Adipocyte (in vitro differentiated cells): ENCODE results near the gene IL18BP.
A peak's percentile ranks its signal among the peaks of the same experiment; 100 is the strongest.

Experiments used
- DNase-seq: peaks from one replicate; pipeline ENCODE4 v3.0.0-alpha.2; 2015; ENCODE audit warnings: low read depth
- H3K27me3 ChIP-seq: replicated peaks from 2 replicates; pipeline ENCODE4 v1.7.0; 2013; ENCODE audit warnings: mild to moderate bottlenecking, low read length, moderate library complexity; ENCODE audit not compliant: control insufficient read depth, insufficient read depth
- H3K36me3 ChIP-seq: 2 replicates; pipeline ENCODE4 v1.7.0; 2013; ENCODE audit warnings: low read length, mild to moderate bottlenecking, moderate library complexity; ENCODE audit not compliant: control insufficient read depth, insufficient read depth, severe bottlenecking
- H3K4me1 ChIP-seq: 2 replicates; pipeline ENCODE4 v1.7.0; 2013; ENCODE audit warnings: mild to moderate bottlenecking, low read length, moderate library complexity; ENCODE audit not compliant: control insufficient read depth, insufficient read depth
- H3K4me3 ChIP-seq: 2 replicates; pipeline ENCODE4 v1.7.0; 2013; ENCODE audit warnings: mild to moderate bottlenecking, low read length, moderate library complexity
- H3K9ac ChIP-seq: 2 replicates; pipeline ENCODE4 v1.7.0; 2013; ENCODE audit warnings: mild to moderate bottlenecking, low read length, moderate library complexity
- H3K9me3 ChIP-seq: 2 replicates; pipeline ENCODE4 v1.7.0; 2013; ENCODE audit warnings: mild to moderate bottlenecking, low read length, moderate library complexity; ENCODE audit not compliant: control insufficient read depth

Gene IL18BP

GRCh38 chr11:72005347-72006260 lies 6.9 kb downstream of the IL18BP start:
- no peak for DNase-seq
- H3K9ac ChIP-seq, result no peak overlapping the region
- no peaks in the 10 kb centered on the region for H3K27me3 ChIP-seq
- no peaks in the 10 kb centered on the region for H3K9me3 ChIP-seq
- H3K36me3 ChIP-seq, result peaks cover 89% of the 10 kb centered on the region
- H3K4me3 ChIP-seq, result no peak overlapping the region
- peaks cover 3% of the 10 kb centered on the region for H3K4me1 ChIP-seq

GRCh38 chr11:72006309-72007088 lies 7.8 kb downstream of the IL18BP start:
- Histone ChIP-seq H3K36me3 (peaks cover 95% of the 10 kb centered on the region), H3K4me3 (no peak overlapping the region), H3K27me3 (no peaks in the 10 kb centered on the region), H3K9ac (no peak overlapping the region), H3K9me3 (no peaks in the 10 kb centered on the region), H3K4me1 (peaks cover 11% of the 10 kb centered on the region)
- DNase-seq, result no peak

- Histone ChIP-seq H3K9me3 (no peaks in the 10 kb centered on the region), H3K9ac (no peak overlapping the region), H3K4me3 (no peak overlapping the region), H3K4me1 (peaks cover 11% of the 10 kb centered on the region), H3K36me3 (peaks cover 94% of the 10 kb centered on the region), H3K27me3 (no peaks in the 10 kb centered on the region)
- no peak for DNase-seq
Observed at GRCh38 chr11:72007089-72007476, 8.4 kb downstream of the IL18BP start.

- no peaks in the 10 kb centered on the region for H3K27me3 ChIP-seq
- DNase-seq, result no peak
- H3K9me3 ChIP-seq, result no peaks in the 10 kb centered on the region
- no peak overlapping the region for H3K4me3 ChIP-seq
- no peak overlapping the region for H3K9ac ChIP-seq
- H3K4me1 ChIP-seq, result peaks cover 16% of the 10 kb centered on the region
- peaks cover 94% of the 10 kb centered on the region for H3K36me3 ChIP-seq
Observed at GRCh38 chr11:72007587-72007986, 8.9 kb downstream of the IL18BP start.

GRCh38 chr11:72008728-72009127 lies 10.0 kb downstream of the IL18BP start:
- Histone ChIP-seq H3K27me3 (no peaks in the 10 kb centered on the region), H3K9ac (no peak overlapping the region), H3K9me3 (no peaks in the 10 kb centered on the region), H3K4me3 (no peak overlapping the region), H3K36me3 (peaks cover 94% of the 10 kb centered on the region), H3K4me1 (peaks cover 27% of the 10 kb centered on the region)
- no peak for DNase-seq

- H3K36me3 ChIP-seq, result peaks cover 94% of the 10 kb centered on the region
Observed at GRCh38 chr11:72009156-72009555, 10.4 kb downstream of the IL18BP start.

GRCh38 chr11:72010529-72011233 lies 12.0 kb downstream of the IL18BP start:
- no peak overlapping the region for H3K4me3 ChIP-seq
- H3K36me3 ChIP-seq, result peaks cover 94% of the 10 kb centered on the region
- DNase-seq, result no peak
- no peaks in the 10 kb centered on the region for H3K27me3 ChIP-seq
- H3K9ac ChIP-seq, result no peak overlapping the region
- no peaks in the 10 kb centered on the region for H3K9me3 ChIP-seq
- H3K4me1 ChIP-seq, result peaks cover 38% of the 10 kb centered on the region

More at GRCh38 chr11:72009156-72009555, 10.4 kb downstream of the IL18BP start:
- Histone ChIP-seq H3K9ac (no peak overlapping the region), H3K27me3 (no peaks in the 10 kb centered on the region), H3K9me3 (no peaks in the 10 kb centered on the region), H3K4me1 (peaks cover 31% of the 10 kb centered on the region), H3K4me3 (no peak overlapping the region)
- no peak for DNase-seq

GRCh38 chr11:72012091-72012630 lies 13.5 kb downstream of the IL18BP start:
- H3K9me3 ChIP-seq, result no peaks in the 10 kb centered on the region
- H3K27me3 ChIP-seq, result no peaks in the 10 kb centered on the region
- no peak for DNase-seq
- no peak overlapping the region for H3K4me3 ChIP-seq
- H3K36me3 ChIP-seq, result peaks cover 94% of the 10 kb centered on the region
- H3K9ac ChIP-seq, result no peak overlapping the region
- H3K4me1 ChIP-seq, result peaks cover 38% of the 10 kb centered on the region

GRCh38 chr11:72012897-72013721 lies 14.4 kb downstream of the IL18BP start:
- Histone ChIP-seq H3K4me1 (peaks cover 38% of the 10 kb centered on the region), H3K9ac (peak overlapping the region; percentile 28), H3K36me3 (peaks cover 94% of the 10 kb centered on the region), H3K27me3 (no peaks in the 10 kb centered on the region), H3K9me3 (no peaks in the 10 kb centered on the region), H3K4me3 (no peak overlapping the region)
- no peak for DNase-seq
